T-helper 2 cell (primary cell): ENCODE measurements around the gene ENTPD7.

Source experiments
- DNase-seq, 5 experiments: peaks; one replicate each; pipeline versions ENCODE4 v3.0.0 to v3.0.0-alpha.2; 2012 to 2022

Gene ENTPD7

DNA sequence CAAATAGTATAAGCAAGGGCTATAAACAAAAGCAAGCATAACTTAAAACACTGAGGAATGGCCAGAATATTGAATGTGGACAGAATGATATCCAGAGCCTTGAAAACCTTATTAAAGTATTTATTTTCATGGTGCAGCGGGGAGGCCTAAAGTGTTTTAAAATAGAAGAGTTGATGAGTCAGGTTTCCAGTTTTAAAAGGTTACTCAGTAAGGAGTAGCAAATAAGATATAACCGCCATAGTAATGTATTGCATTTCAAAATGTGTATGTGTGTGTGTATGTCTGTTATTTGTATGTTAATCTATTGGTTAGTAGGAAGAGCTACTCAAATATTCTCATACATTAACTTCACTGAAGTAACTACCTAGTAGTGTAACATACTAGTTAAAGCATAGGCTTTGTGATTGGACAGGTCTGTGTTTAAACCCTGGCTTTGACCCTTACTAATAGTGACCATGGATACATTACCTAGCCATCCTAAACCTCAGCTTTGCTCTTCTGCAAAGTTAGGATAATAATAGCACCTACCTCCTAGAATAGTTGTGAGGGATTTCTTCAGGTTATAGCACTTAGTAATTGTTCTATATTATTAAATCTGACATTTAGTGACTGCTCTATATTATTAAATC lies 89.6 kb downstream of the ENTPD7 start:
- no peak for DNase-seq

DNA sequence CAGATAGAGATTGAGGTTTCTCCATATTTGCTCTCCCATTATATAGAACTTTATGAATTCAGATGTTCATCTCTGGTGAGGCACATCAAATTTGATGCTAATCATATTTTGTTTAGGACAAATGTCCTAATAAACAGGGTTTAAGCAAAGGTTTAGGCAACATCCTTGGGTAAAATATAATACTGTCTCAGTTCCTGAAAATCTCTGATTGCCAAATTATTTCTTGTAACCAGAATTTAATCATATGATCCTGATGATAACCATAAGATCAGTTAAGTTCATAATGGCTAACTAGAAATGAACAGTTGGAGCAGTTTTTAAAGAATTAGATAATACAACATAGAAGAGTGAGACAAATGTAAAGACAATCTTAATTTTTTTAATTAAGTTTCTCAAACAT lies 91.3 kb downstream of the ENTPD7 start:
- no peak for DNase-seq

DNA sequence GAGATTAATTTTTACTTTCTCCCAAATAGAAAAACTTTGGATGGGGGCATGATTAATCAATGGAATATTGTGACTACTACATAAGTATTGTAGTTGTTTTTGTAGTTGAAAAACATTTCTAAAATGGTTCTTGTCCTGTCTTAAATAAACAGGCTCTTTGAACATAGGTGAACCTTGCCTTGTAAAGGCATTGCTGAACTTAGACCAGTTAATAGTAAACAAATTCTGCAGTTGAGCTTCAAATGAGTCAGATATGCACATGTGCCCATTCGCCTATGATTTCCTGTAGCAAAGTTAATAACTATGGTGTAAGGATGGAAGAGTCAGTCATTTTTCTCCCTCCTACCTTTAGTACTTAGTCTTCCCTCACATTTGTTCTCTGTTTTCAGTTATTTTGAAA lies 95.4 kb downstream of the ENTPD7 start:
- no peak for DNase-seq
